Hippocampal formation (tissue), 2 donors: ENCODE data around the gene RBP5.
"Not testable (repeated sequence)": the region's sequence is repeated elsewhere in the genome, so short reads cannot be mapped to it uniquely, and the experiment has no call there.

Source experiments
- DNase-seq, 2 donors: peaks; one replicate each; lab custom pipeline; 2025; lab: John Stamatoyannopoulos, UW

The RBP5 gene

DNA sequence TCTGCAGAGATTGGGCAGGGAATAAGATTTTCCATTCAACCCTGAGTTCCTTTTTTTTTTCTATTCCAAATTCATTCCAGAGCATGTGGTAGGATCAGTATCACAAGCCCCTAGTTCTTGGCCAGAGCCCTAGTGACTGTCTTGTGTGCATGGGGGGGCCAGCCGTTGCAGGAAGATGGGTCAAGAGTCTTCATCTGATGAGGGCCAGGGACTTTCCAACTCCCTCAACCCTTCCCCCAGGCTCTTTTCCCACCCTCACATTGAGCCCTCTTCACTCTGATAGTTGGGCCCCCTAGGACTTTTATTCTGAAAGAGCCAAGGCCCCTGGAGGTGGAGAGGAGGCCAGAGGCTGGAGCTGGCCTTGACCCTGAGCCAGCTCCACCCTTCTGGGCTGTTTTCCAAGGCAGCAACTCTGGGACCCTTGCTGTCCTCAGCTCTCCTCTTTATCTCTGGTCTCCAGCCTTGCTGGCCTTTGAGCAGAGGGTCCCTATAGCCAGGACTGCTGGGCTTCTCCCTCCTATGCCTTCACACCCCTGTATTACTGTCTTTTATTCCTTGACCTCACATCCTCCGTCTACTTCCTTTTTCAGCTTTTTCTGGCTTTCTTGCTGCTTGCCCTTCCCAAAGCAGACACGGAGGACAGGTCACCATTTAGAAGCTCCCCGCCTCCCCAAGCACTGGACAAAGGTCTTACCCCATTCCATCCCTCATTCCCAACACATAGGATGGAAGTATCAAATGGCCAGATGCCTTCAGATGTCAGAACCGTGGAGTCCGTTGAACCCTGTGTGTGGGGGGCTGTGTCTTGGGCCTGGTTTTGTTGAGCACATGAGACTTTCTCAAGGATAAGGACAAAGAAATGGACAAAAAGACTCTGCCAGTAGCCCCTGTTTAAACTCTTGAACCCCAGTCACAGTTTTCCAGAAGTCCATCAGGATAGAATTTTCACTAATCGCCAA, 5.6 kb downstream of the RBP5 start:
- no peak for DNase-seq

DNA sequence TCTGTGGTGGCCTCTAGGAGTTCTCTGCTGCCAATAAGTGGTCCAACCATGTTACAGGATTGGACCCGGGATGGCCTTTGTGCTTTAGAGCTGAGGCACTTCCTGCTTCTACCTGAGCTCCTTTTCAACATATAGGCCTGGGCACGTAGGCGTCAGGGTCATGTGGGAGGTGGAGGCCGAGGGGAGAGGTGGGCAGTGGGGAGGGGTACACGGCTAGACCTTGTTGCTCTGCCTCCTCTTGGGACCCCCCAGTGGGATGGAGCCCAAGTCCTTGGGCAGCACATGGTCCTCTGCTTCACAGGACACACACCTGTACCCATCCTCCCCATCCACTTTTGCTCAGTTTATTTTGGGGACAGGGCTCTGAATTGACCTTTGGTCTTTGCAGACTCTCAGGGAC, 7.4 kb downstream of the RBP5 start:
- no peak for DNase-seq

DNA sequence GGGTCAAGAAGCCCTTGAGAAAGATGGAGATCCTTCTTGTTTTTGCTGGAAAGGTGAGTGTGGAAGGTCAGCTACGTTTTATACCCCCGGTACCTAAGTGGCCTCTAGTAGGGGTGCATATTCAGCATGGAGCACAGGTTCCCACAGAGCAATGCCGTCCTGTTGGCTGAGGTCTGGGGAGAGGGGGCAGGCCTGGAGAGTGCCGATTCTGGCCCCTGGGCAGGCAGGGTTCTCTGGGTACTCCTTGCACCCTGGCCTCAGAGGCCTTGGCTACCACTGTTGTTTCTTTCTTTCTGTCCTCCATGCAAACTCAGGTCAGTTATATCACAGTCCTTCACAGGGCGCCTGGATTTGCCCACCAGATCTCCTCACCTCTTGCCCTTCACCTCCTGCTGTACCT, 8.5 kb downstream of the RBP5 start:
- no peak for DNase-seq

GRCh38 chr12:7118881-7119280, 9.8 kb downstream of the RBP5 start:
- no peak for DNase-seq

- no peak for DNase-seq
Observed at GRCh38 chr12:7117670-7118069, 11.0 kb downstream of the RBP5 start.

GRCh38 chr12:7116916-7117315, 11.8 kb downstream of the RBP5 start:
- no peak for DNase-seq

DNA sequence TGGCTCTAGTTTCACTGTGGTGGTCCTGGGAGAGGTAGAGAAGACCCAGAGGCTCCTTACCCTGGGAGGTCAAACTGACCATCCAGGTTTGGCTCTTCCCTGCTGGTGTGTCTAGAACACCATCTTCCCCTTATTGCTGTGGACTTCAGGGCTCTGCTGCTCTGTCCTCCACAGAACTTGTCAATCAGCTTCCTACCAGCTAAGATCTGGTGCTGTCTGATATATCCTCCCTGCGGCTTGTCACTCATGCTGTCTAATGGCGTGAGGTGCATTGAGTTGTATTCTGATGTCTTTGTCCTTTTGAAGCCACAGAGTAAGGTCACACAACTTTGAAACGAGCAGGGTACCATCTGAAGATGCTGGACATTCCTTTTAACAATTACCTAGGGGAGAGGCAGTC, 12.5 kb downstream of the RBP5 start:
- DNase-seq = no peak

GRCh38 chr12:7114851-7115250, 13.8 kb downstream of the RBP5 start:
- no peak for DNase-seq

DNA sequence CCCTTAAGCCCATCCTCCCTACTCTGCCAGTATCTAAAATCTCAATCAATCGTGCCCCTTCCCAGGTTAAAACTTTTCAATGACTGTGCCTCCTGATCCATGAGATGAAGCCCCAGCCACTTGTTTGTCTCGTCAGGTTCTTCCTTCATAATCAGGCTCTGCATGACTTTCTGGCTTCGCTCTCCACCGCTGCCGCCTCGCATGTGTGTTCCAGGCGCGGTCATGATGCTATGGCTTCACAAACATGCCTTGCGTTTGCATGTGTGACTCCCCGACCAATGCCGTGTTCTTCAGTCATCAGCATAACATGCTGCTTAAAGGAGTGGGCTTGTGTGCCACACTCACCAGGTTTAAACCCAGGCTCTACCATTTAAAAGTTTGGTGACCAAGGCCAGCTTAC, 14.7 kb downstream of the RBP5 start:
- DNase-seq = no peak

GRCh38 chr12:7113389-7113871, 15.3 kb downstream of the RBP5 start:
- DNase-seq = peak in 1 of 2 donors; percentile 11

- DNase-seq = no peak
Observed at GRCh38 chr12:7112041-7112440, 16.6 kb downstream of the RBP5 start.

DNA sequence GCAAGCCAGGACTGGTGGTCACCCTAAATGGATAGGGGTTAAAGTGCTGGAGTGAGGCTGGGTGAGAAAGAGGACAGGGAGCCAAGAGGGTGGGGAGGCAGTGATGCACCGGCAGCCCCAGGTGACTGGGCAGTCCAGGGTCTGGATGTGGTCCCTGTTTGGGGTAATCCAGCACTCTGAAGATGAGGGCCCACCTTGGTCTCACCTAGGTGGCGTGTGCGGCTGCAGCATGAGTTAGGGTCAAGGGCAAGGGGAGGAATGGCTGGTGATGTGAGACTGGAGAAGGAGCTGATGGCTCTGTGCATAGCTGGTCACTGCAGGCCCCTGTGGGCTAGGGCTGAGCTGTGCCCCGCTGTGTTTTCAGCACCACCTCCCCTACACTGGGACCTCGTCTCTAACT, 18.0 kb downstream of the RBP5 start:
- no peak for DNase-seq

DNA sequence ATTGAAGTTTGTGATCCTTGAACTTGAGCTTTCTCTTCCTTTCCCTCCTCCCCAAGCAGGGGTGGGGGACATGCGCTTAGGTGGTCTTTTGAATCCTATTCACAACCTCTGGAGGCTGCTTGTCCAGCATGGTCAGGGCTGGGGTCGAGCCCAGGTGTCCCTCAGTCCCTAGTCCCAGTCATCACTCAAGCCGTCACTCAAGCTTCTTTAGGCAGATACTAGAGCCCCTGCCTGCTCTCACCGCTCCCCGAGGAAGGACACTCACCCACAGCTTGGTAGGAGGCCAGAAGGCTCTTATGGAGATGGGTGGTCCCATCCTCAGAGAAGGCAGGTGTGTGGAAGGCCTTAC, 19.1 kb downstream of the RBP5 start:
- DNase-seq = no peak

DNA sequence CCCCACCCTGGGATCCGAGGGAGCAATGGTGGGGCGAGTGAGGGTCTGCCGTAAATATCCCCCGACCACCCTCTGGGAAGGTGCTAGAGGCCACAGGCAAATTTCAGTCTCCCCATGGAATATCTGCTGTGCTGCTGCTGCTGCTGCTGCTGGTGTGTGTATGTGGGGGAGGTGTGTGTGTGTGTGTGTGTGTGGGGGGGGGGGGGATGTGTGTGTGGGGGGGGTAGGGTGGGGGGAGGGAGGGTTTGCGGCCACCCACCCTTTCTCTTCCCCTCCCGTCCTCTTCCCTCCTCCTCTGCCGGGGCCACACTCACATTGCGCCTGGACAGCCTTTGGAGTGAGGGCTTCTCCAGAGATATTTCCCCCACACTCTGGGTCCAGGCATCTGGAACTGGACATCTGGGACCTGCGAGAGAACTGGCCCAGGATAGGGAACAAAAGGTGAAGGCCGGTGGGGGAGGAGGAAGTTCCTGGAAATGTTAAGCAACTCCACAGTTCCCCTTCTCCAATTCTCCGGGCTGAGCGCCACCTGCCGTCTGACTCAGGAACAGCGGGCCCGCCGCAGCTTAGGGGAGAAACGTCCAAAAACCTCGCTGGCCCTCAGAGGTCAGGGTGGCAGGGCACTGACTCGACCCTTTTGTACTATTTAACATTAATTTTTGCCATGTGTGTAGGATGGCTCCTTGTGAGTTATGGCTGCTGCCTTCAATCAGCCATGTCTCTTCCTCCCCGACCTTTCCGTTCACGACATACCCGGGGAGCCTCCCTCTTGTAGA, 19.7 kb downstream of the RBP5 start, which contains the start of gene C1RL:
Gene C1RL (minus strand): TSS at position 419 of the 776 bp plus-strand sequence. CDS start 34 bp downstream, at position 385.
- DNase-seq = peak; percentile 49 to 77

DNA sequence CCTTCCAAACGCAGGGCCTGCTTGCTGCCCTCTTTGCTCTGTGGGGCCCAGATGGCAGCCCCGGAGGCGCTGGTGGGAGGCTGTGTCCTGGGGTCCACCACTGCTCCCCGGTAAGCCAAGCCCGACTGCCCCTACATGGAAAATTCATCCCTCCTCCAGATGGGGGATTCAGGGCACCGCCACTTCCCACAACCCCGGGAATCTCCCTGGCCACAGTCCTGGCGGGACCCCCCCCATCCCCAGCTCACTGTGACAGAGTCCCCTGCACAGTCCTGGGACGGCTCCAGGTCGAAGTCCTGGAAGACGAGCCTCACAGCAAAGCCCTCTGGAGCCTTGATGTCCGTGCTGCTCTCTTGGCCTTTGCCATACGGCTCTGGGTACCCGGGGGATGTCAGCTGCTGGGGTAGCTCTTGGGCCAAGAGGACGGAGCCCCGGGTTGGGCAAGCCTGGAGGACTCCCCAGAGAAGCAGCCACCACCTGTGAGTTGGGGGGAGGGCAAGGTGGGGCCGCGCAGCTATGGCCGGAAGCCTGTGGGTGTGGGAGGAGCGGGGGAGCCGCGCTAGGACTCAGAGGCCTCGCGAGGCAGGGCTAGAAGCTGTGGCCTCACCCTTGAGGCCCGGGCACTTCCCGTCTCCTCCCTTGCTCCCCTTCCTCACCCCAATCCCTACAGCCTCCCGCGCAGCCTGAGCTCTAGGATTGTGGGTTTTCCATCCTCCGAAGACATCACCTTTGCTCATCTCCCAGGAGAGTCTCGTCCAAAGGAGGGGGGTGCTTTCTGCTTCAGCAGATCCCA, 20.5 kb downstream of the RBP5 start:
- DNase-seq = no peak

GRCh38 chr12:7107636-7108002, 21.1 kb downstream of the RBP5 start:
- DNase-seq = no peak

DNA sequence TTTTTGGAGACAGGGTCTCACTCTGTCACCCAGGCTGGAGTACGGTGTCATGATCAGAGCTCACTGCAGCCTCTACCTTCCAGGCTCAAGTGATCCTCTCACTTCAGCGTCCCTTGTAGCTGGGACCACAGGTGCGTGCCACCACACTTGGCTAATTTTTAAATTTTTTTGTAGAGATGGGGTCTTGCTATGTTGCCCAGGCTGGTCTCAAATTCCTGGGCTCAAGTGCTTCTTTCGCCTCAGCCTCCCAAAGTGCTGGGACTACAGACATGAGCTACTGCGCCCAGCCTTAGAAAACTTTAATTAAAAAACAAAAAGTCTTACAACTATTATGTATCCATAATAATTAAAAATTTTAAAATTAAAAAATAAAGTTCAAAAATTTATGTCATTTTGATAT, 21.5 kb downstream of the RBP5 start:
- not testable (repeated sequence) for DNase-seq

DNA sequence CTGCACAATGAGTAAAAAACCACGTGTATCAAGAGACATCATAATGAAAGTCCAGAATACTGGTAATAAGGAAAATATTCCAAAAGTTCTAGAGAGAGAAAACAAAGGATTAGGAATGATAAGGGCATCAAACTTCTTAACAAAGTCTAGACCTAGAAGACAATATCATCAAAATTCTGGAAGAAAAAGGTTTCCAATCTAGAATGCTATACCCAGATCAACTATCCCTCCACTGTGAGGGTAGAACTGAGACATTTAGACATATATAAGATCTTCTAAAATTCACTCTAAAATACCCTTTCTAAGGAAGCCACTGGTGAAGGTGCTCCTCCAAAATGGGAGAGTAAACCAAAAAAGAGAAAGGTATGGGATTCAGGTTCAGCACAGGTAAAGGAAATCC, 22.6 kb downstream of the RBP5 start:
- DNase-seq = no peak

DNA sequence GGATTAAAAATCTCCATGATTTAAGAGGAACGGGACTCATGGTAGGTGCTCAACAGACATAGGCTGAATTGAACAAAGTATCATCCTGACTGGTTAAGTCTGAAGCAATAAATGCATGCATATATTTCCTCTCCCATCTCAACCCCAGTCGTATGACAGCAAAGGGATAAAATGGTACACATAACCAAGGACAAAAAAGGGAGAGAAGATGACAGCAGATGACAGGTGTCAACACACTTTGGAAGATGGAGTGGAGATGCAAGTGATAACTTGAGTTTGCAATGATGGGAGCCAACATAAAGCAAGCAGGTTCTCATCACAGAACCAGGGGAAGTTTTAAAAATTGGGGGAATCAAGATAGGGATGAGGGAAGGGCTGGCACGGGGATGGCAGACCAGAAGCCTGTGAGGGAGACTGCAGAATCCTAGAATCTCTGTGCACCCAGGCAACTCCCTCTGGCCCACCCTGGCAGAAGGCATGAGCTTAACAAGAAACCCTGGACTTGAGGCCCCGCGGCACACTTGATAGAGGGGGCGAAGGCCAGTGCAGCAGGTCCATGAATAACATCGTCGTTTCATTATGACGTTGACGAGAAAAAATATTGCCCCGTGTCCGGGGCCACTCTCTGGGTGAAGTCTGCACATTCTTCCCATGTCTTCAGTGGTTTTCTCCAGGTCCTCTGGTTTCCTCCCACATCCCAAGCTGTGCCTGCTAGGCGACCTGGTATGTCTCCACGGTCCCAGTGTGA, 24.7 kb downstream of the RBP5 start:
- DNase-seq = no peak

DNA sequence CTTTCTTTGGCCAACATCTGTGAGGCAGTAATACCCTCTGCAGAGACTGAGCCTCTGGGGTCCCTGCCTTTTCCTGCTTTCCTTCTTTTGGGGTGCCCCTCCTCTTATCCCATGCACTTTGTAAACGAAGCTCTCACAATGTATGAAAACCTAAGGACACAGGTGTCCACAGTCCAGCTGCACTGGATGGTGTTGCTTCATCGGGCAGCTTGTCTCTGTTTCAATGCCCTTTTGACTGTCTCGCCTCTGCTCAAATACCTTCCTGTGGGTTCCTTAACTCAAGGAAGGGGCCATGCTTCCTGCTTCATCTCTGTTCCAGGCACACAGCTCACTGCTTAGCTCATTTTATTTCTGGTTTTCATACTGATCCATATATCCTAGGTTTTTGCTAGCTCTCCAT, 26.1 kb downstream of the RBP5 start:
- DNase-seq = no peak

GRCh38 chr12:7101694-7102131, 27.0 kb downstream of the RBP5 start:
- no peak for DNase-seq
